WTC11 (cell line): ENCODE measurements around the gene TMED1.

ENCODE experiments used
- CTCF ChIP-seq: fragments of 200-600 bp; IDR thresholded peaks from 2 replicates; pipeline ENCODE4 v1.8.0; 2022; ENCODE audit warnings: antibody characterized with exemption
- E2F4 ChIP-seq: sonication (generic); formaldehyde crosslinking; IDR thresholded peaks from 2 replicates; pipeline ENCODE4 v1.8.1; 2022; ENCODE audit warnings: low read depth, mild to moderate bottlenecking, moderate library complexity, missing genetic modification reagents, borderline replicate concordance
- MAX ChIP-seq: sonication (generic); formaldehyde crosslinking; IDR thresholded peaks from 2 replicates; pipeline ENCODE4 v1.8.0; 2022; ENCODE audit warnings: mild to moderate bottlenecking, missing genetic modification reagents
- MLX ChIP-seq: sonication (generic); formaldehyde crosslinking; IDR thresholded peaks from 2 replicates; pipeline ENCODE4 v1.8.1; 2023; ENCODE audit warnings: mild to moderate bottlenecking, missing genetic modification reagents, moderate library complexity
- SP1 ChIP-seq: sonication (generic); formaldehyde crosslinking; conservative IDR thresholded peaks from 2 replicates; pipeline ENCODE4 v1.8.1; 2022; ENCODE audit warnings: missing genetic modification reagents
- TCF7 ChIP-seq: sonication (generic); formaldehyde crosslinking; IDR thresholded peaks from 2 replicates; pipeline ENCODE4 v1.8.0; 2022; ENCODE audit warnings: mild to moderate bottlenecking, low read depth, missing genetic modification reagents, moderate library complexity
- ZNF512 ChIP-seq: sonication (generic); formaldehyde crosslinking; IDR thresholded peaks from 2 replicates; pipeline ENCODE4 v1.8.1; 2022; ENCODE audit warnings: missing genetic modification reagents, borderline replicate concordance

- TF ChIP-seq ZNF512 (CRISPR knock-in tag) (no peak), SP1 (no peak), CTCF (no peak), MLX (CRISPR knock-in tag) (no peak), MAX (CRISPR knock-in tag) (no peak), TCF7 (CRISPR knock-in tag) (no peak), E2F4 (CRISPR knock-in tag) (no peak)
These were observed 2.4 kb upstream of the TMED1 start for GRCh38 chr19:10838377-10838776.
